Gastrocnemius medialis (tissue), 4 donors: ENCODE data around the gene NPBWR2.

Source experiments
- CTCF ChIP-seq, 5 experiments: fragments of 450-650 bp in 3 of 5; fragments of 200-600 bp in 2 of 5; sonication (generic) in 2 of 5; IDR thresholded peaks in 4 of 5; conservative IDR thresholded peaks in 1 of 5; 1 replicate in 4 of 5; 2 replicates in 1 of 5; pipeline ENCODE4 v1.5.1; 2016 to 2019; ENCODE audit warnings: antibody characterized with exemption in 5 of 5, mild to moderate bottlenecking in 3 of 5, moderate library complexity in 3 of 5
- POLR2A ChIP-seq, 2 donors: fragments of 450-650 bp; IDR thresholded peaks; one replicate each; pipeline ENCODE4 v1.6.1; 2017; ENCODE audit warnings: antibody characterized with exemption in 2 of 2, mild to moderate bottlenecking in 2 of 2, moderate library complexity in 2 of 2

DNA sequence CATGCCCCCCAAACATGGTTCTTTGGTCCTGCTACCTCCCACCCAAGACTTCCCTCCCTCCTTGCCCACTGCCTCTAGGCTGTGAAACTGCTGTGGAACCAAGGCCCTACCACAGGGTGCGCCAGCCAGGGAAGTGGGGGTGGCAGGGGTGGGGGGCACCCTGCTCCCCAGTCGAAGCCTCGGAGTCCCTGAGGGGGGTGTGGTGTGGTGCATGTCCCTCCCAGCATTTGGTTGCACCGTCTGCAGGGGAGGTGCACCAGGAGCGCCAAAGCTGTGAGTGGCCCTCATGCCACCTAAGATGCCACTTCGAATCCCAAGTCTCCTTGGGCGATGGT, 29.9 kb downstream of the NPBWR2 start:
- no peak for TF ChIP-seq CTCF (IDR thresholded peaks at IDR 0.05 in 4 of 5, conservative IDR thresholded peaks at IDR 0.05 in 1 of 5)
- no peak for TF ChIP-seq POLR2A (IDR thresholded peaks at IDR 0.05)
